ENCODE data around the gene NBEAL1. TPM values are rescaled to one million over a fixed set of nuclear protein-coding genes. Genes with fewer than 3 reads are reported as not detected.
A peak's percentile ranks its signal among the peaks of the same experiment; 100 is the strongest.
"Not testable (repeated sequence)": the region's sequence is repeated elsewhere in the genome, so short reads cannot be mapped to it uniquely, and the experiment has no call there.

NBEAL1 gene
- total RNA-seq: 10 to 100 TPM in 3 of 4 donors, 1 to 10 TPM in 1; 9.8 to 21.9 (median 11.3) TPM

DNA sequence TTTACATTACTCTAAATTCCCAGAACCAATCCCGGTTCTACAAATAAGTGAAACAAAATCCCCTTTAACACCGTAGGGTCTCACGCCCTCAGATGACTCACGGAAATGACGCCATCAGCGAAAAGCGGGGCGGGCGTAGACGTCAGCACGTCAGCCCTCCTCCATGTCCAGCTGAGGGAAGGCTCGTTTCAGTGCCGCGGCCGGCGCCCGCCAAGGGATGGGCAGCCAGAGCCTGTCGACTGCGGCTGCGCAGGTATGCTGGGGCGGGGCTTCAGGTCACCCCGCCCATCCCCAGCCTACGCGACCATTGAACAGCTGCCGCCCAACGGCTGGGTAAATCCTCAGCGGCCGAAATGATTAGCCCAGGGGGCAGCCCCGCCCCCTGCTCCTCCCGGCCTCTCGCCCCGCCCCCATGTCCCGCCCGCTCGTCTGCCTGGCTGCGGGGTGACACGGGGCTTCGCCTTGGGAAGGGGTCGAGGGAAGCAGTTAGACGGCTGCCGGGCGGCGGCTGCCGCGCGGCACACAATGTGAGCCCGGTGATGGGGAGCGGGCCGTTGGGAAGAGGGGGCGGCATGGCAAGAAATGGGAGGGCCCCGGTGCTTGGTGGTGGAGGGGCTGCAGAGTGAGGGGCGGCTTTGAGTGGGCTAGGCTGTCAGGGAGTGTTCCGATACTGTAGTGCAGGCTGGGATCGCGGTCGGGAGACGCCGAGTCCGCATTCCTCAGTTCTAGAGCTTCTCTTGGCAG is at the start of gene NBEAL1:
NBEAL1 (plus strand) TSS at position 420 of the 744 bp plus-strand sequence. CDS start 1,510 bp downstream, outside the sequence.
- peak; percentile 94 to 97 for ATAC-seq
- peak; percentile 76 to 86 for TF ChIP-seq POLR2A (IDR thresholded peaks at IDR 0.05)
- TF ChIP-seq, protein P1, sequence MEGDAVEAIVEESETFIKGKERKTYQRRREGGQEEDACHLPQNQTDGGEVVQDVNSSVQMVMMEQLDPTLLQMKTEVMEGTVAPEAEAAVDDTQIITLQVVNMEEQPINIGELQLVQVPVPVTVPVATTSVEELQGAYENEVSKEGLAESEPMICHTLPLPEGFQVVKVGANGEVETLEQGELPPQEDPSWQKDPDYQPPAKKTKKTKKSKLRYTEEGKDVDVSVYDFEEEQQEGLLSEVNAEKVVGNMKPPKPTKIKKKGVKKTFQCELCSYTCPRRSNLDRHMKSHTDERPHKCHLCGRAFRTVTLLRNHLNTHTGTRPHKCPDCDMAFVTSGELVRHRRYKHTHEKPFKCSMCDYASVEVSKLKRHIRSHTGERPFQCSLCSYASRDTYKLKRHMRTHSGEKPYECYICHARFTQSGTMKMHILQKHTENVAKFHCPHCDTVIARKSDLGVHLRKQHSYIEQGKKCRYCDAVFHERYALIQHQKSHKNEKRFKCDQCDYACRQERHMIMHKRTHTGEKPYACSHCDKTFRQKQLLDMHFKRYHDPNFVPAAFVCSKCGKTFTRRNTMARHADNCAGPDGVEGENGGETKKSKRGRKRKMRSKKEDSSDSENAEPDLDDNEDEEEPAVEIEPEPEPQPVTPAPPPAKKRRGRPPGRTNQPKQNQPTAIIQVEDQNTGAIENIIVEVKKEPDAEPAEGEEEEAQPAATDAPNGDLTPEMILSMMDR (IDR thresholded peaks at IDR 0.05 in 4 of 5, conservative IDR thresholded peaks at IDR 0.05 in 1 of 5): no peak
- peaks cover 36 to 42% of the 10 kb centered on the region in 2 donors for H3K4me1 ChIP-seq
- H3K9me3 ChIP-seq: no peaks in the 10 kb centered on the region
- H3K4me3 ChIP-seq: peak within 1 kb of the TSS; percentile 70 to 88 (median 78)
- intact Hi-C loops (cut with DNase I; ENCODE audit: low total_unique reads): loop anchor here (1.0 to 10.0 kb wide), 5 partner anchors 103 to 980 kb away; partner anchors contain the start of genes BMPR2, FZD7, NOP58 and WDR12
- H3K36me3 ChIP-seq: no peaks in the 10 kb centered on the region
- in situ Hi-C loops (cut with MboI; ENCODE audit: low sequenced_read_pairs in 4 of 4): no loop called here
- H3K27ac ChIP-seq: peak within 1 kb of the TSS; percentile 90 to 96 (median 94)
- DNase-seq: peak; percentile 97 to 98
- H3K27me3 ChIP-seq: no peaks in the 10 kb centered on the region

GRCh38 chr2:202965810-202966460 is 48.7 kb upstream of the NBEAL1 start:
- Histone ChIP-seq H3K9me3 (no peaks in the 10 kb centered on the region), H3K27ac (no peak overlapping the region), H3K27me3 (no peaks in the 10 kb centered on the region), H3K4me1 (no peaks in the 10 kb centered on the region), H3K36me3 (peaks cover 0 to 11% of the 10 kb centered on the region in 2 donors), H3K4me3 (no peak overlapping the region)
- no peak for DNase-seq
- intact Hi-C loops (cut with DNase I; ENCODE audit: low total_unique reads) (no loop called here), in situ Hi-C loops (cut with MboI; ENCODE audit: low sequenced_read_pairs in 4 of 4) (no loop called here)
- no peak for TF ChIP-seq POLR2A (IDR thresholded peaks at IDR 0.05)
- TF ChIP-seq, protein P1 (IDR thresholded peaks at IDR 0.05 in 4 of 5, conservative IDR thresholded peaks at IDR 0.05 in 1 of 5): no peak
- no peak for ATAC-seq

DNA sequence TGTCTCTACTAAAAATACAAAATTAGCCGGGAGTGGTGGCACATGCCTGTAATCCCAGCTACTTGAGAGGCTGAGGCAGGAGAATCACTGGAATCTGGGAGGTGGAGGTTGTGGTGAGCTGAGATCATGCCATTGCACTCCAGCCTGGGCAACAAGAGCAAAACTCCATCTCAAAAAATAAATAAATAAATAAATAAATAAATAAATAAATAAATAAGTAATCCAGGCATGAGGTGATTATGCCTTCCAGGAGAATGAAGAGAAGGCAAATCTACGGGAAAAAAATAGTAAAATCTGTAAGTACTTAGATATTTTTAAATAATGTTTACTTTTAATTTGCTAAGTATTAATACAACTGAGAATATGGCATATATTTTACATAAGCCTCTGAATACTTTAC is 45.3 kb upstream of the NBEAL1 start:
- ATAC-seq; H3K9me3 ChIP-seq; DNase-seq; H3K27me3 ChIP-seq; in situ Hi-C loops (cut with MboI; ENCODE audit: low sequenced_read_pairs in 4 of 4); intact Hi-C loops (cut with DNase I; ENCODE audit: low total_unique reads); H3K4me1 ChIP-seq; H3K4me3 ChIP-seq; H3K27ac ChIP-seq: not testable (repeated sequence)
- H3K36me3 ChIP-seq: peaks cover 0 to 31% of the 10 kb centered on the region in 2 donors

- H3K27ac ChIP-seq: no peak overlapping the region
- DNase-seq (no peak), ATAC-seq (no peak)
- no peaks in the 10 kb centered on the region for H3K9me3 ChIP-seq
- no peaks in the 10 kb centered on the region for H3K4me1 ChIP-seq
- H3K4me3 ChIP-seq: no peak overlapping the region
- H3K36me3 ChIP-seq: peaks cover 0 to 39% of the 10 kb centered on the region in 2 donors
- H3K27me3 ChIP-seq: no peaks in the 10 kb centered on the region
- intact Hi-C loops (cut with DNase I; ENCODE audit: low total_unique reads): no loop called here
- TF ChIP-seq, protein P1 (IDR thresholded peaks at IDR 0.05 in 4 of 5, conservative IDR thresholded peaks at IDR 0.05 in 1 of 5): no peak
- TF ChIP-seq POLR2A (IDR thresholded peaks at IDR 0.05): no peak
- in situ Hi-C loops (cut with MboI; ENCODE audit: low sequenced_read_pairs in 4 of 4): no loop called here
Observed at GRCh38 chr2:202976809-202977208, 37.9 kb upstream of the NBEAL1 start.

- peaks cover 0 to 8% of the 10 kb centered on the region in 2 donors for H3K36me3 ChIP-seq
- H3K27me3 ChIP-seq: no peaks in the 10 kb centered on the region
- TF ChIP-seq, protein P1 (IDR thresholded peaks at IDR 0.05 in 4 of 5, conservative IDR thresholded peaks at IDR 0.05 in 1 of 5): no peak
- no peak for TF ChIP-seq POLR2A (IDR thresholded peaks at IDR 0.05)
- no peak overlapping the region for H3K27ac ChIP-seq
- DNase-seq (no peak), ATAC-seq (no peak)
- H3K4me1 ChIP-seq: no peaks in the 10 kb centered on the region
- in situ Hi-C loops (cut with MboI; ENCODE audit: low sequenced_read_pairs in 4 of 4) (no loop called here), intact Hi-C loops (cut with DNase I; ENCODE audit: low total_unique reads) (no loop called here)
- H3K9me3 ChIP-seq: no peaks in the 10 kb centered on the region
- H3K4me3 ChIP-seq: no peak overlapping the region
Observed at GRCh38 chr2:202982779-202983491, 31.7 kb upstream of the NBEAL1 start.
